Subcutaneous adipose tissue (tissue), 4 donors: ENCODE measurements around the gene DSG2. TPM values are rescaled to one million over a fixed set of nuclear protein-coding genes. Genes with fewer than 3 reads are reported as not detected.

Experiments used
- CTCF ChIP-seq: fragments of 450-650 bp; IDR thresholded peaks from one replicate; pipeline ENCODE4 v1.5.1; 2016; ENCODE audit warnings: low read depth, mild to moderate bottlenecking, control low read depth, antibody characterized with exemption, moderate library complexity
- total RNA-seq, 4 donors: library from RNA; depleted of rRNA; stranded (reverse); fragments of >200 nt; gene quantifications; one replicate each; pipeline ENCODE4 v1.1.0, GENCODE V29; 2016

Gene DSG2
- total RNA-seq, 4 donors from 2014 or later, result 10.8 to 39.9 (median 18.8) TPM

GRCh38 chr18:31511098-31511497 is 13.1 kb downstream of the DSG2 start:
- TF ChIP-seq CTCF, result no peak

GRCh38 chr18:31512203-31512764 is 14.3 kb downstream of the DSG2 start:
- TF ChIP-seq CTCF, result no peak

GRCh38 chr18:31513189-31513935 is 15.4 kb downstream of the DSG2 start:
- no peak for TF ChIP-seq CTCF

GRCh38 chr18:31516437-31516836 is 18.5 kb downstream of the DSG2 start:
- no peak for TF ChIP-seq CTCF

- TF ChIP-seq CTCF, result no peak
Observed at GRCh38 chr18:31526374-31526773, 28.4 kb downstream of the DSG2 start.

- TF ChIP-seq CTCF, result no peak
Observed at GRCh38 chr18:31533236-31533635, 35.3 kb downstream of the DSG2 start.

GRCh38 chr18:31538837-31539236 is 40.9 kb downstream of the DSG2 start:
- TF ChIP-seq CTCF, result no peak
